ENCODE measurements around the gene C1orf232.

The C1orf232 gene

DNA sequence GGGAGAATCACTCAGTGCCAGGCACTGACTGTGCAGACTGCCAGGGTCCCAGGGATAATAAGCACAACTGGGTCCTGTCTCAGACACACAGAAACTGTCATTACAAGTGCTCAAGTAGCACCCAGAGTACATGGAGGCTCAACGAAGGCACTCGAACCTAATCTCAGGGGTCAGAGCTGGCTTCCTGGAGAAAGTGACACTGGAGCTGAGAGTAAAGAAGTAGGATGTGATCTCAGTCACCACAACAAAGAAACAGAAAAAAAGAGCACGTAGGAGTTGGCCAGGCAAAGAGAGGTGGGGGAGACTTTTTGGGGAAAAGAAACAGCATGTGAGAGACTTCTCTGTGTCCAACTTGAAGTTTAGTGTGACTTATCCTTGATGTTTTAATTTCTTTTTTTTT is 23.0 kb upstream of the C1orf232 start:
- H3K4me1 ChIP-seq (ENCODE audit: control insufficient read depth in 2 of 2, insufficient read depth in 2 of 2, low read length in 2 of 2) = no peaks in the 10 kb centered on the region
- no peaks in the 10 kb centered on the region for H3K27me3 ChIP-seq (ENCODE audit: control insufficient read depth in 2 of 2, insufficient read depth in 2 of 2, low read length in 2 of 2)
- no peak overlapping the region for H3K9ac ChIP-seq (ENCODE audit: low read depth in 1 of 2, low read length in 2 of 2)
- H3K9me3 ChIP-seq (ENCODE audit: control insufficient read depth in 2 of 2, low read length in 2 of 2) = no peaks in the 10 kb centered on the region
- peaks cover 11 to 12% of the 10 kb centered on the region in 2 donors for H3K36me3 ChIP-seq (ENCODE audit: control insufficient read depth in 2 of 2, insufficient read depth in 2 of 2, low read length in 2 of 2)
- no peak overlapping the region for H3K4me3 ChIP-seq (ENCODE audit: low read length in 2 of 2)
- no peak overlapping the region for H3K27ac ChIP-seq (ENCODE audit: low read depth in 2 of 2, low read length in 2 of 2)

DNA sequence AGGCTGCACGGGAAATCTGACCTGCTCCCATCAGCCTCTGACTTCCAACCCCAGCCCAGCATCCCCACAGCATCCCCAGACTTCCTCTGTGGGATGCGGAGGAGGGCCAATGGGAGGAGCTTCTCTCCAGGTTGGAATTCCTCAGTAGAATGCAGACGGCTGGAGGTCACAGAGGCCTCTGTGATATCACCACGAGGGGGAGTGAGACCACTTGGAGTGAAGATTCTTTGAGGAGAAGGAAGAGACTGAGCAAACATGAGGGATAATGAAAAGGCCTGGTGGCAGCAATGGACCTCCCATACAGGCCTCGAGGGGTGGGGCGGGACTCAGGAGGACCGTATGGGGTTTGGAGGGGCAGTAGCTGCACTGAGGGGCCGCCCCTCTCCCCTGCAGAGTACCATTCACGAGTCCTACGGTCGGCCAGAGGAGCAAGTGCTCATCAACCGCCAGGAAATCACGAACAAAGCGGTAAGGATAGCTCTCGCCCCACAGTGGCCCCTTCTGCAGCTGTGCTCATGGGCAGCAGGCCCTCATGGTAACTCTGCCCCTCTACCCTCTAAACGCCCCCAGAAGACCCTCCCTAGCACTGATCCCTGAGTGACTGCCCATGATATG is 21.7 kb upstream of the C1orf232 start, which contains the start of gene CATSPER4:
CATSPER4 (plus strand) TSS at position 230 of the 615 bp plus-strand sequence; CDS start at position 256, 26 bp downstream.
- no peak within 1 kb of the TSS for H3K27ac ChIP-seq (ENCODE audit: low read depth in 2 of 2, low read length in 2 of 2)
- H3K4me3 ChIP-seq (ENCODE audit: low read length in 2 of 2) = no peak within 1 kb of the TSS
- no peaks in the 10 kb centered on the region for H3K27me3 ChIP-seq (ENCODE audit: control insufficient read depth in 2 of 2, insufficient read depth in 2 of 2, low read length in 2 of 2)
- no peaks in the 10 kb centered on the region for H3K4me1 ChIP-seq (ENCODE audit: control insufficient read depth in 2 of 2, insufficient read depth in 2 of 2, low read length in 2 of 2)
- H3K9me3 ChIP-seq (ENCODE audit: control insufficient read depth in 2 of 2, low read length in 2 of 2) = no peaks in the 10 kb centered on the region
- H3K9ac ChIP-seq (ENCODE audit: low read depth in 1 of 2, low read length in 2 of 2) = no peak within 1 kb of the TSS
- H3K36me3 ChIP-seq (ENCODE audit: control insufficient read depth in 2 of 2, insufficient read depth in 2 of 2, low read length in 2 of 2) = peaks cover 12 to 14% of the 10 kb centered on the region in 2 donors

DNA sequence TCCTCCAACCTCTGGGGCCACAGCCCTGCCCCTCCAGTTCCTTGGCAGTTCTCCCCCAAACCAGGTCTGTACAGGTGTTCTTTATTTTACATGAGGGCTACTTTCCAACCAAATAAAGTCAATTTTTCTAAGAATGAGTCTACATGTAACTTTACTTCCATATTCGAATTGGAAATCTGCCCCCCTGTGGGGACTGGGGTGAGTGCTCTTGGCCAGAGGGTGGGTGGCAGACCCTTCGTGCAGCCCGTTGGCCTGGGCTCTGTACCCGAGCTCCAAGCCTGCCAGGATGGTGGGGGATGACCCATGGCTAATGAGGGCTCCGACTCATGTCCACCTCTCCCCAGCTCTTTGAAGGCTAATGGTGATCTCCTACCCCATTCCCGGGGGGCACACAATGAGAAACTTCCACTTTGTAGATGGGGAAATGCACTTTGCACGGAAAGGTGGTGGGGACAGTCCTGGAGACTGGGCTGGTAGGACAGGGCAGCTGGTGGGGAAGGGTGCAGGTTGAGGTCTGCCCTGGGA is 21.1 kb upstream of the C1orf232 start:
- Histone ChIP-seq H3K9ac (ENCODE audit: low read depth in 1 of 2, low read length in 2 of 2) (no peak overlapping the region), H3K4me1 (ENCODE audit: control insufficient read depth in 2 of 2, insufficient read depth in 2 of 2, low read length in 2 of 2) (no peaks in the 10 kb centered on the region), H3K4me3 (ENCODE audit: low read length in 2 of 2) (no peak overlapping the region), H3K9me3 (ENCODE audit: control insufficient read depth in 2 of 2, low read length in 2 of 2) (no peaks in the 10 kb centered on the region), H3K27ac (ENCODE audit: low read depth in 2 of 2, low read length in 2 of 2) (no peak overlapping the region), H3K27me3 (ENCODE audit: control insufficient read depth in 2 of 2, insufficient read depth in 2 of 2, low read length in 2 of 2) (no peaks in the 10 kb centered on the region), H3K36me3 (ENCODE audit: control insufficient read depth in 2 of 2, insufficient read depth in 2 of 2, low read length in 2 of 2) (peaks cover 12 to 17% of the 10 kb centered on the region in 2 donors)

DNA sequence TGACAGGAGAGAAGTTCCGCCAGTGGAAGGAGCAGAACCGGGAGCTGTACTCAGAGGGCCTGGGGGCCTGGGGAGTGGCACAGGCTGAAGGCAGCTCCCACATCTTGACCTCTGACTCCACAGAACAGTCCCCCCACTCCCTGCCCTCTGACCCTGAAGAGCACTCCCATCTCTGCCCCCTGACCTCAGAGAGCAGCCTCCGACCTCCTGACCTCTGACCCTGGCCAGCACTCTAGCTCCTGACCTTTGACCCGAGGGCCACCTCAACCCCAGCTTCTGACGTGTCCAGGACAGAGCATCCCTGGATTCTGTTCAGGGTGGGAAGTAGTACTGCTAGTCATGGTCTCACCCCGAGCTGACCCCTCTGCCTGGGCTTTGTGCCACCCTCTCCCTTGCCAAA is 20.6 kb upstream of the C1orf232 start:
- Histone ChIP-seq H3K27me3 (ENCODE audit: control insufficient read depth in 2 of 2, insufficient read depth in 2 of 2, low read length in 2 of 2) (no peaks in the 10 kb centered on the region), H3K9ac (ENCODE audit: low read depth in 1 of 2, low read length in 2 of 2) (no peak overlapping the region)

DNA sequence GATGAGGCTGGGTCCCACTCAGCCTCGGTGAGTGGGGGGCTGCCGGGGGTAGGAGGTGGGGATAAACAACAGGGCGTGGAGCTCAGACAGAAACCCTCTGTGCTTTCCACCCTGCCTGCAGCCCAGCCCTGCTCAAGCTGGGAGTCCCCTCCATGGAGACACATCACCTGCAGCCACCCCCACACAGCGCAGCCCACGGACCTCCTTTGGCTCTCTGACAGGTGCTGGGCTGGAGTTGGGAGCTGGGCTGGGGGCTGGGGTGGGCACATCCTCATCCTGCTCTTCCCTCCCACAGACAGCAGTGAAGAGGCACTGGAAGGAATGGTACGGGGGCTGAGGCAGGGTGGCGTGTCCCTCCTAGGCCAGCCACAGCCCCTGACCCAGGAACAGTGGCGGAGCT is 19.7 kb upstream of the C1orf232 start:
- H3K9ac ChIP-seq (ENCODE audit: low read depth in 1 of 2, low read length in 2 of 2) = no peak overlapping the region
- no peaks in the 10 kb centered on the region for H3K9me3 ChIP-seq (ENCODE audit: control insufficient read depth in 2 of 2, low read length in 2 of 2)
- peaks cover 12 to 19% of the 10 kb centered on the region in 2 donors for H3K36me3 ChIP-seq (ENCODE audit: control insufficient read depth in 2 of 2, insufficient read depth in 2 of 2, low read length in 2 of 2)
- no peaks in the 10 kb centered on the region for H3K4me1 ChIP-seq (ENCODE audit: control insufficient read depth in 2 of 2, insufficient read depth in 2 of 2, low read length in 2 of 2)
- no peaks in the 10 kb centered on the region for H3K27me3 ChIP-seq (ENCODE audit: control insufficient read depth in 2 of 2, insufficient read depth in 2 of 2, low read length in 2 of 2)
- H3K27ac ChIP-seq (ENCODE audit: low read depth in 2 of 2, low read length in 2 of 2) = no peak overlapping the region
- H3K4me3 ChIP-seq (ENCODE audit: low read length in 2 of 2) = no peak overlapping the region

More for the DNA sequence above, 20.6 kb upstream of the C1orf232 start:
- Histone ChIP-seq H3K9me3 (ENCODE audit: control insufficient read depth in 2 of 2, low read length in 2 of 2) (no peaks in the 10 kb centered on the region), H3K27ac (ENCODE audit: low read depth in 2 of 2, low read length in 2 of 2) (no peak overlapping the region), H3K4me1 (ENCODE audit: control insufficient read depth in 2 of 2, insufficient read depth in 2 of 2, low read length in 2 of 2) (no peaks in the 10 kb centered on the region), H3K36me3 (ENCODE audit: control insufficient read depth in 2 of 2, insufficient read depth in 2 of 2, low read length in 2 of 2) (peaks cover 12 to 17% of the 10 kb centered on the region in 2 donors), H3K4me3 (ENCODE audit: low read length in 2 of 2) (no peak overlapping the region)

DNA sequence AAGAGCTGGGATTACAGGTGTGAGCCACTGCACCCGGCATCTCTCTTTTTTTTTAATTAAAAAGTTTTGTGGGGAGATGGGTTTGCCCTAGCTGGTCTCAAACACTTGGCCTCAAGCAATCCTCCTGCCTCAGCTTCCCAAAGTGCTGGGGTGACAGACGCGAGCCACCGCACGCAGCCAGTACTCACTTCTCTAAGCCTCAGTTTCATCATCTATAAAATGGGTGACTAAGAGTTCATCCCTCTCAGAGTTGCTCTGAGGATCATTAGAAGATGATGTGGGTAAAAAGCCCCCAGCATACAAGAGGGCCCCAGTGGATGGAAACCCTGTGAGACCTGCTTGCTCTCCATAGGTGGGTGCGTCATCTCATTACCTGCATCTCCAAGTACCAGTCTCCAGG is 19.1 kb upstream of the C1orf232 start:
- H3K9ac ChIP-seq (ENCODE audit: low read depth in 1 of 2, low read length in 2 of 2) = no peak overlapping the region
- no peaks in the 10 kb centered on the region for H3K4me1 ChIP-seq (ENCODE audit: control insufficient read depth in 2 of 2, insufficient read depth in 2 of 2, low read length in 2 of 2)
- no peak overlapping the region for H3K4me3 ChIP-seq (ENCODE audit: low read length in 2 of 2)
- no peak overlapping the region for H3K27ac ChIP-seq (ENCODE audit: low read depth in 2 of 2, low read length in 2 of 2)
- H3K9me3 ChIP-seq (ENCODE audit: control insufficient read depth in 2 of 2, low read length in 2 of 2) = no peaks in the 10 kb centered on the region
- peaks cover 16 to 19% of the 10 kb centered on the region in 2 donors for H3K36me3 ChIP-seq (ENCODE audit: control insufficient read depth in 2 of 2, insufficient read depth in 2 of 2, low read length in 2 of 2)
- H3K27me3 ChIP-seq (ENCODE audit: control insufficient read depth in 2 of 2, insufficient read depth in 2 of 2, low read length in 2 of 2) = no peaks in the 10 kb centered on the region

DNA sequence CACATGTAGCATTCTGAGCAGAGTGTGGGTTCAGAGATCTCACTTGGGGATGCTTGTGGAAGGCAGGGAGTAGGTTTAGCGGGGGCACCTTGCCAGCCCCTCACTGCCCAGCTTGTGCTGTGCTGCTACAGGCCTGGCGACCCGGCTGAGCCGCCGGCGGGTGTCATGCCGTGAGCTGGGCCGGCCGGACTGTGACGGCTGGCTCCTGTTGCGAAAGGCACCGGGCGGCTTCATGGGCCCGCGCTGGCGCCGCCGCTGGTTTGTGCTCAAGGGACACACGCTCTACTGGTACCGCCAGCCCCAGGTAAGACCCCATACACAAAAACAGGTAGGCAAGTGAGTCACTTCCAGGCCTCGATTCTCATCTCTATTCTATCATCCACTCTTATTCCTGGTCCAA is 16.1 kb upstream of the C1orf232 start:
- Histone ChIP-seq H3K27me3 (ENCODE audit: control insufficient read depth in 2 of 2, insufficient read depth in 2 of 2, low read length in 2 of 2) (no peaks in the 10 kb centered on the region), H3K4me1 (ENCODE audit: control insufficient read depth in 2 of 2, insufficient read depth in 2 of 2, low read length in 2 of 2) (no peaks in the 10 kb centered on the region), H3K9ac (ENCODE audit: low read depth in 1 of 2, low read length in 2 of 2) (no peak overlapping the region), H3K27ac (ENCODE audit: low read depth in 2 of 2, low read length in 2 of 2) (no peak overlapping the region), H3K36me3 (ENCODE audit: control insufficient read depth in 2 of 2, insufficient read depth in 2 of 2, low read length in 2 of 2) (peaks cover 27 to 29% of the 10 kb centered on the region in 2 donors), H3K4me3 (ENCODE audit: low read length in 2 of 2) (no peak overlapping the region), H3K9me3 (ENCODE audit: control insufficient read depth in 2 of 2, low read length in 2 of 2) (no peaks in the 10 kb centered on the region)

DNA sequence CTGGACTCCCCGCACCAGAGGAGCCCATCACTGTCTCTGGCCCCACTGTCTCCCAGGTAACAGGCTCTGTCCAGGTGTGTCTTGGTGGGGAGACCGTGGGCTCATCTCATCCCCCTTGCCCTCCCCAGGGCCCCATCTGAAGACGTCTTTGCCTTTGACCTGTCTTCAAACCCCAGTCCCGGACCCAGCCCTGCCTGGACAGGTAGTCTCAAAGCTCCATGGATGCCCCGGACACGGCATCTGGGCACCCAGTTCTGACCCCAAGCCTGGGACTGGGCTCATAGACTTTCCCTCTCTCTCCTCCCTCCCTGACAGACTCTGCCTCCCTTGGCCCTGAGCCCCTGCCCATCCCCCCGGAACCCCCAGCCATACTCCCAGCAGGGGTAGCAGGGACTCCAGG is 15.3 kb upstream of the C1orf232 start:
- peaks cover 27% of the 10 kb centered on the region in 2 donors for H3K36me3 ChIP-seq (ENCODE audit: control insufficient read depth in 2 of 2, insufficient read depth in 2 of 2, low read length in 2 of 2)

DNA sequence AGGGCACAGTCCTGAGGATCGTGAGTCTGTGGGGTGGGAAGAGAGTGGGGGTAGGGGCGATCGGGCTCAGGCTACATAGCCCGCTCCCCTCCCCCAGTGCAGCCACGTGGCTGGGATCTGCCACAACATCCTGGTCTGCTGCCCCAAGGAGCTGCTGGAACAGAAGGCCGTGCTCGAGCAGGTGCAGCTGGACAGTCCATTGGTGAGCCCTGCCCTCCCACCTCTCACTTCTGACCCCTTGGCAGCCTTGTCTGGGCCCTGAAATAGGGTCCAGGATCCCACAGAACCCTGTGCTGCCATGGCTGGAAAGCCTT is 13.6 kb upstream of the C1orf232 start:
- H3K36me3 ChIP-seq (ENCODE audit: control insufficient read depth in 2 of 2, insufficient read depth in 2 of 2, low read length in 2 of 2) = peaks cover 19 to 23% of the 10 kb centered on the region in 2 donors
- H3K9ac ChIP-seq (ENCODE audit: low read depth in 1 of 2, low read length in 2 of 2) = no peak overlapping the region
- H3K9me3 ChIP-seq (ENCODE audit: control insufficient read depth in 2 of 2, low read length in 2 of 2) = no peaks in the 10 kb centered on the region
- no peaks in the 10 kb centered on the region for H3K27me3 ChIP-seq (ENCODE audit: control insufficient read depth in 2 of 2, insufficient read depth in 2 of 2, low read length in 2 of 2)
- H3K4me1 ChIP-seq (ENCODE audit: control insufficient read depth in 2 of 2, insufficient read depth in 2 of 2, low read length in 2 of 2) = peaks cover 8 to 10% of the 10 kb centered on the region in 2 donors
- no peak overlapping the region for H3K27ac ChIP-seq (ENCODE audit: low read depth in 2 of 2, low read length in 2 of 2)
- H3K4me3 ChIP-seq (ENCODE audit: low read length in 2 of 2) = no peak overlapping the region

More for the DNA sequence above, 15.3 kb upstream of the C1orf232 start:
- no peak overlapping the region for H3K4me3 ChIP-seq (ENCODE audit: low read length in 2 of 2)
- H3K4me1 ChIP-seq (ENCODE audit: control insufficient read depth in 2 of 2, insufficient read depth in 2 of 2, low read length in 2 of 2) = no peaks in the 10 kb centered on the region
- H3K9ac ChIP-seq (ENCODE audit: low read depth in 1 of 2, low read length in 2 of 2) = no peak overlapping the region
- no peaks in the 10 kb centered on the region for H3K27me3 ChIP-seq (ENCODE audit: control insufficient read depth in 2 of 2, insufficient read depth in 2 of 2, low read length in 2 of 2)
- no peak overlapping the region for H3K27ac ChIP-seq (ENCODE audit: low read depth in 2 of 2, low read length in 2 of 2)
- no peaks in the 10 kb centered on the region for H3K9me3 ChIP-seq (ENCODE audit: control insufficient read depth in 2 of 2, low read length in 2 of 2)

DNA sequence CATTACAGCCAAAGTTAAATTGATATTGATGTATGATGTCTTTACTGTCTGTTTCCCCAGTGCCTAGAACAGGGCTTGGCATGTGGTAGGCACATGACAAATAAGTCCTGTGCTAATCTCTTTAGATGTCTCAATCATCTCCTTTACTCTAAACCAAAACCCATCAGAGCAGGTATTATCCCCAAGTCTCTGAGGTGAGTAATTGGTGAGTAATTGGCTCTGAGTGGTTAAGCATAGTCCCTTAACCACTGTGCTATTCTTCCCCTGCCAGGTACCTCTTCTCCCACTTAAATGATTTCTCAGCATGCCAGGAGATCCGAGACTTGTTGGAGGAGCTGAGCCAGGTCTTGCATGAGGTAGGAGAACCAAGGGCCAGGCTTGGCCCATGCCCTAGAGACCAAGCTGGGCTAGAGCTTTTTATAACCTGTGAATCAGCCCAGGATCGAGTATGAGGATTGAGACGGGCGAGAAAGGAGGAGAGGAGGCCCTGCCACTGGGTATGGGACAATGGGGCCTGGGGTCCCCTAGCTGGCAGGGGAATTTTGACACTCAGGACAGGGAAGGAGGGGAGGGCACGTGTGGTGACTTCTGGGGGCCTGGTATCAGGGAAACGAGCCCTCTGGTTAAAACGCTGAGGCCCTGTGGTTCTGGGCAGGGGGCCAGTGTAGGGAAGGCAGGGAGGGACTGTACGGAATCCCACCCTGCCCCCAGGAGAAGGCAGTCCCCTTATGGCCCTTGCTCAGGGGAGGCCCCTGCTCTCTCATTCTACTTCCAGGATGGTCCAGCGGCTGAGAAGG is 13.0 kb upstream of the C1orf232 start:
- H3K27ac ChIP-seq (ENCODE audit: low read depth in 2 of 2, low read length in 2 of 2) = no peak overlapping the region
- H3K9me3 ChIP-seq (ENCODE audit: control insufficient read depth in 2 of 2, low read length in 2 of 2) = no peaks in the 10 kb centered on the region
- peaks cover 8 to 13% of the 10 kb centered on the region in 2 donors for H3K4me1 ChIP-seq (ENCODE audit: control insufficient read depth in 2 of 2, insufficient read depth in 2 of 2, low read length in 2 of 2)
- no peaks in the 10 kb centered on the region for H3K27me3 ChIP-seq (ENCODE audit: control insufficient read depth in 2 of 2, insufficient read depth in 2 of 2, low read length in 2 of 2)
- H3K9ac ChIP-seq (ENCODE audit: low read depth in 1 of 2, low read length in 2 of 2) = no peak overlapping the region
- no peak overlapping the region for H3K4me3 ChIP-seq (ENCODE audit: low read length in 2 of 2)
- peaks cover 15 to 18% of the 10 kb centered on the region in 2 donors for H3K36me3 ChIP-seq (ENCODE audit: control insufficient read depth in 2 of 2, insufficient read depth in 2 of 2, low read length in 2 of 2)

Data from mucosa of rectum (tissue), 2 donors.